SK-N-MC (cell line): ENCODE results near the gene KIAA1755.

Experiments used
- DNase-seq: peaks from one replicate; pipeline ENCODE4 v3.0.0-alpha.2; 2011; ENCODE audit warnings: low read depth, low spot score
- H3K27ac ChIP-seq: fragments of 200-600 bp; sonication (generic); 2 replicates; pipeline ENCODE4 v1.5.1; 2016; ENCODE audit warnings: mixed run types
- H3K36me3 ChIP-seq: fragments of 200-600 bp; sonication (generic); 2 replicates; pipeline ENCODE4 v1.6.1; 2017; ENCODE audit warnings: antibody characterized with exemption, low read length, mixed read lengths; ENCODE audit not compliant: insufficient read depth
- H3K4me3 ChIP-seq: fragments of 200-600 bp; sonication (generic); 2 replicates; pipeline ENCODE4 v1.5.1; 2016
- H3K9ac ChIP-seq: fragments of 200-600 bp; sonication (generic); 2 replicates; pipeline ENCODE4 v1.8.0; 2017; ENCODE audit warnings: mixed run types, mixed read lengths; ENCODE audit not compliant: insufficient read length
- H3K9me3 ChIP-seq: fragments of 200-600 bp; sonication (generic); 2 replicates; pipeline ENCODE4 v1.6.1; 2017; ENCODE audit warnings: low read depth, mild to moderate bottlenecking, antibody characterized with exemption, low read length, moderate library complexity, mixed read lengths
- EZH2 ChIP-seq: fragments of 200-600 bp; sonication (generic); IDR thresholded peaks from one replicate; pipeline ENCODE4 v1.6.1; 2017; ENCODE audit warnings: antibody characterized with exemption
- FOXP2 ChIP-seq: optimal IDR thresholded peaks from 2 replicates; pipeline ENCODE3; 2011; ENCODE audit warnings: mild to moderate bottlenecking, moderate library complexity; ENCODE audit not compliant: insufficient read depth; ENCODE audit errors: extremely low read length, control extremely low read depth
- POLR2AphosphoS5 ChIP-seq: IDR thresholded peaks from 2 replicates; pipeline ENCODE4 v1.6.1; 2012; ENCODE audit warnings: mild to moderate bottlenecking, low read depth, low read length, borderline replicate concordance

KIAA1755 gene

GRCh38 chr20:38175304-38176180 is 85.0 kb downstream of the KIAA1755 start:
- H3K36me3 ChIP-seq, result no peaks in the 10 kb centered on the region
- no peak overlapping the region for H3K27ac ChIP-seq
- TF ChIP-seq FOXP2 (no peak), EZH2 (no peak), POLR2AphosphoS5 (no peak)
- no peak overlapping the region for H3K4me3 ChIP-seq
- no peaks in the 10 kb centered on the region for H3K9me3 ChIP-seq
- H3K9ac ChIP-seq, result no peak overlapping the region
- no peak for DNase-seq

- no peak overlapping the region for H3K9ac ChIP-seq
- H3K27ac ChIP-seq, result no peak overlapping the region
- H3K9me3 ChIP-seq, result no peaks in the 10 kb centered on the region
- no peaks in the 10 kb centered on the region for H3K36me3 ChIP-seq
- DNase-seq, result no peak
- TF ChIP-seq FOXP2 (no peak), POLR2AphosphoS5 (no peak), EZH2 (no peak)
- H3K4me3 ChIP-seq, result no peak overlapping the region
These were observed 87.0 kb downstream of the KIAA1755 start for GRCh38 chr20:38173237-38174156.

GRCh38 chr20:38172408-38172807 is 88.1 kb downstream of the KIAA1755 start:
- H3K27ac ChIP-seq, result no peak overlapping the region
- H3K9me3 ChIP-seq, result no peaks in the 10 kb centered on the region

GRCh38 chr20:38171675-38172043 is 88.9 kb downstream of the KIAA1755 start:
- Histone ChIP-seq H3K9me3 (no peaks in the 10 kb centered on the region), H3K9ac (no peak overlapping the region), H3K4me3 (no peak overlapping the region), H3K27ac (no peak overlapping the region), H3K36me3 (no peaks in the 10 kb centered on the region)
- no peak for DNase-seq
- no peak for TF ChIP-seq EZH2
- no peak for TF ChIP-seq POLR2AphosphoS5
- TF ChIP-seq FOXP2, result no peak

More at GRCh38 chr20:38172408-38172807, 88.1 kb downstream of the KIAA1755 start:
- Histone ChIP-seq H3K9ac (no peak overlapping the region), H3K4me3 (no peak overlapping the region), H3K36me3 (no peaks in the 10 kb centered on the region)
- TF ChIP-seq FOXP2, result no peak
- TF ChIP-seq POLR2AphosphoS5, result no peak
- no peak for TF ChIP-seq EZH2
- DNase-seq, result no peak

- no peak for DNase-seq
- no peak overlapping the region for H3K9ac ChIP-seq
- H3K9me3 ChIP-seq, result no peaks in the 10 kb centered on the region
- no peak for TF ChIP-seq FOXP2
- no peak for TF ChIP-seq EZH2
- no peak for TF ChIP-seq POLR2AphosphoS5
- H3K36me3 ChIP-seq, result no peaks in the 10 kb centered on the region
- H3K27ac ChIP-seq, result no peak overlapping the region
- H3K4me3 ChIP-seq, result no peak overlapping the region
These were observed 89.5 kb downstream of the KIAA1755 start for GRCh38 chr20:38170826-38171674.

- DNase-seq, result no peak
- Histone ChIP-seq H3K9me3 (no peaks in the 10 kb centered on the region), H3K36me3 (no peaks in the 10 kb centered on the region), H3K9ac (no peak overlapping the region), H3K4me3 (no peak overlapping the region), H3K27ac (no peak overlapping the region)
- TF ChIP-seq FOXP2 (no peak), POLR2AphosphoS5 (no peak), EZH2 (no peak)
These were observed 90.2 kb downstream of the KIAA1755 start for GRCh38 chr20:38170219-38170825.

GRCh38 chr20:38169636-38170193 is 90.8 kb downstream of the KIAA1755 start:
- Histone ChIP-seq H3K27ac (no peak overlapping the region), H3K4me3 (no peak overlapping the region), H3K9ac (no peak overlapping the region), H3K9me3 (no peaks in the 10 kb centered on the region), H3K36me3 (no peaks in the 10 kb centered on the region)
- DNase-seq, result no peak
- TF ChIP-seq EZH2 (no peak), FOXP2 (no peak), POLR2AphosphoS5 (no peak)
